Ectodermal cell (in vitro differentiated cells): ENCODE measurements around the gene SMYD3.
"Not testable (repeated sequence)": the region's sequence is repeated elsewhere in the genome, so short reads cannot be mapped to it uniquely, and the experiment has no call there.

Experiments
- H3K27ac ChIP-seq: 2 replicates; pipeline ENCODE4 v1.7.0; 2013; ENCODE audit warnings: mild to moderate bottlenecking, low read depth, low read length; ENCODE audit not compliant: insufficient read depth, poor library complexity, severe bottlenecking
- H3K27me3 ChIP-seq: 2 replicates; pipeline ENCODE4 v1.7.0; 2013; ENCODE audit warnings: mild to moderate bottlenecking, low read length; ENCODE audit not compliant: insufficient read depth, control insufficient read depth, poor library complexity, severe bottlenecking
- H3K36me3 ChIP-seq: one replicate; pipeline ENCODE4 v1.7.0; 2013; ENCODE audit warnings: low read length; ENCODE audit not compliant: control insufficient read depth, insufficient read depth
- H3K4me1 ChIP-seq: one replicate; pipeline ENCODE4 v1.7.0; 2013; ENCODE audit warnings: low read length; ENCODE audit not compliant: control insufficient read depth, insufficient read depth
- H3K4me3 ChIP-seq: 2 replicates; pipeline ENCODE4 v1.7.0; 2013; ENCODE audit warnings: low read depth, low read length, control low read depth; ENCODE audit not compliant: insufficient read depth
- H3K9me3 ChIP-seq: 2 replicates; pipeline ENCODE4 v1.7.0; 2013; ENCODE audit warnings: mild to moderate bottlenecking, low read length, moderate library complexity; ENCODE audit not compliant: control insufficient read depth
- WGBS, 2 experiments: methylation state at CpG; one replicate each; pipeline ENCODE4 v1.1.7; 2013; ENCODE audit warnings: missing lambda C conversion rate in 2 of 2; 5-methylcytosine and 5-hydroxymethylcytosine counted together

SMYD3 gene

GRCh38 chr1:246338098-246338497 is 169.0 kb downstream of the SMYD3 start:
- Histone ChIP-seq H3K27me3 (no peaks in the 10 kb centered on the region), H3K4me3 (no peak overlapping the region), H3K9me3 (no peaks in the 10 kb centered on the region), H3K27ac (no peak overlapping the region), H3K36me3 (no peaks in the 10 kb centered on the region), H3K4me1 (no peaks in the 10 kb centered on the region)
- WGBS, 2 experiments: 93 to 95% methylated on average over 4 of the region's 4 CpGs

GRCh38 chr1:246335151-246335550 is 171.9 kb downstream of the SMYD3 start:
- Histone ChIP-seq H3K9me3 (no peaks in the 10 kb centered on the region), H3K36me3 (no peaks in the 10 kb centered on the region), H3K27me3 (no peaks in the 10 kb centered on the region), H3K4me3 (no peak overlapping the region), H3K27ac (no peak overlapping the region), H3K4me1 (no peaks in the 10 kb centered on the region)
- 96 to 98% methylated on average over 5 of the region's 5 CpGs for WGBS, 2 experiments

DNA sequence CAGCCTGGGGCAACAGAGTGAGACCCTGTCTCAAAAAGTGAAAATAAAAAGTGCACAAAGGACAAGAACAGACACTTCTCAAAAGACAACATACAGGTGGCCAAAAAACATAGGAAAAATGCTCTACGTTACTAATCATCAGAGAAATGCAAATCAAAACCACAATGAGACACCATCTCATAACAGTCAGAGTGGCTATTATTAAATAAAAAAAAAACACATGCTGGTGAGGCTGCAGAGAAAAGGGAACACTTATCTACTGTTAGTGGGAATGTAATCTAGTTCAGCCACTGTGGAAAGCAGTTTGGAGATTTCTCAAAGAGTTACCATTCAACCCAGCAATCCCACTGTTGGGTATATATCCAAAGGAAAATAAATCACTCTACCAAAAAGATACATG is 173.2 kb downstream of the SMYD3 start:
- Histone ChIP-seq H3K9me3 (no peaks in the 10 kb centered on the region), H3K27me3 (no peaks in the 10 kb centered on the region), H3K36me3 (no peaks in the 10 kb centered on the region), H3K4me3 (no peak overlapping the region), H3K27ac (no peak overlapping the region), H3K4me1 (no peaks in the 10 kb centered on the region)
- 83 to 86% methylated on average over 1 of the region's 1 CpG for WGBS, 2 experiments

DNA sequence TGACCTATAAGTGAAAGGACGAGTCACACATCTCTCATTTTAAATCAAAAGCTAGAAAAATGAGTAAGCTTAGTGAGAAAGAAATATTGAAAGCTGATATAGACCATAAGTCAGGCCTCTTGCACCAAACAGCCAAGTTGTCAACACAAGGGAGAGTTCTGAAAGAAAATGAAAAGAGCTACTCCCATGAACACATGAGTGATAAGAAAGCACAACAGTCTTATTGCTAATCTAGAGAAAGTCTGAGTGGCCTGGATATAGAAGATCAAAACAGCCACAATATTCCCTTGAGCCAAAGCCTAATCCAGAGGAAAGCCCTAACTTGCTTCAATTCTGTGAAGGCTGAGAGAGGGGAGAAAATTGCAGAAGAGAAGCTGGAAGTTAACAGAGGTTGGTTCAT is 175.0 kb downstream of the SMYD3 start:
- H3K27ac ChIP-seq: no peak overlapping the region
- H3K9me3 ChIP-seq: no peaks in the 10 kb centered on the region
- WGBS, 2 experiments: 88% methylated on average over 1 of the region's 1 CpG; no CpG with 5 or more reads in 1 of the 2 experiments

DNA sequence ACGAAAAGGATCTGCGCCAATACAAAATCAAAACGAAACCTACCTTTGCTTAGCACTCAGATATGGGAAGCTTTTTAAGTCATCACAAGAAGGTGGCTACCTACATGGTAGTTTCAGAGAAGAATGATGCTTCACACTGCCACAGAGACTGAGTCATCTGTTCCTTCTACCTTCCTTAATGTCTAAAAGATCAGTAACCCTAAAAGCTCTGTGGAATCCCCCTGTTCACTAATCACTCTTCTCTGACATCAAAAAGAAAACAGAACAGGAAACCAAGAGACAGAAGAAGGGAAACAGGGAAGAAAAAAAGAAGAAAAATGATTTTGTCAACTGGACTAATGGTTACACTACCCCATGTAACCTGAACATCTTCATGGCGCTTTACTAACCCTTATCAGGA is 177.2 kb downstream of the SMYD3 start:
- no peak overlapping the region for H3K27ac ChIP-seq
- H3K9me3 ChIP-seq: no peaks in the 10 kb centered on the region
- H3K4me3 ChIP-seq: no peak overlapping the region
- no peaks in the 10 kb centered on the region for H3K4me1 ChIP-seq
- H3K27me3 ChIP-seq: no peaks in the 10 kb centered on the region
- WGBS, 2 experiments: 95 to 99% methylated on average over 3 to 4 of the region's 4 CpGs
- no peaks in the 10 kb centered on the region for H3K36me3 ChIP-seq

More for the DNA sequence above, 175.0 kb downstream of the SMYD3 start:
- Histone ChIP-seq H3K4me1 (no peaks in the 10 kb centered on the region), H3K4me3 (no peak overlapping the region), H3K36me3 (no peaks in the 10 kb centered on the region), H3K27me3 (no peaks in the 10 kb centered on the region)

GRCh38 chr1:246329292-246329691 is 177.8 kb downstream of the SMYD3 start:
- WGBS, 2 experiments: no CpG with 5 or more reads among the region's 1 CpG
- H3K4me3 ChIP-seq, H3K27ac ChIP-seq, H3K4me1 ChIP-seq, H3K27me3 ChIP-seq, H3K36me3 ChIP-seq, H3K9me3 ChIP-seq: not testable (repeated sequence)

DNA sequence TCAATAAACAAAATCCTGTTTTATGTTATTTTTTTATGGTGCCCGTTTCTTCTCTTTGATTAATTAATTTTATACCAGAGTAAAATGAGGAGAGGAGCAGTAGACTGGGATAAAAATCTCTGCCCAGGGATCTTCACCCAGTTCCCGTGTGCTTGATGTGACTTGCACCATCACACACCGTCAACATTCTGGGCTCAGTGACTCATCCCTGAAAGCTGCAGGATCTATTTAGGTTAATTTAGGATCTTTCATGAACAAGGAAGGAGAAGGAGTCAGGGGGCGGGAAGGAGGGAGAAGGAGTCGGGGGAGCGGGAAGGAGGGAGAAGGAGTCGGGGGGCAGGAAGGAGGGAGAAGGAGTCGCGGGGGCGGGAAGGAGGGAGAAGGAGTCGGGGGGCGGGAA is 182.4 kb downstream of the SMYD3 start:
- Histone ChIP-seq H3K36me3 (no peaks in the 10 kb centered on the region), H3K9me3 (no peaks in the 10 kb centered on the region), H3K27me3 (no peaks in the 10 kb centered on the region), H3K4me1 (no peaks in the 10 kb centered on the region), H3K4me3 (no peak overlapping the region), H3K27ac (no peak overlapping the region)
- 68 to 76% methylated on average over 2 to 7 of the region's 12 CpGs for WGBS, 2 experiments

- H3K9me3 ChIP-seq: not testable (repeated sequence)
Observed at GRCh38 chr1:246324033-246324432, 183.0 kb downstream of the SMYD3 start.

GRCh38 chr1:246320286-246320685 is 186.8 kb downstream of the SMYD3 start:
- no peak overlapping the region for H3K4me3 ChIP-seq
- 94 to 100% methylated on average over 2 to 3 of the region's 4 CpGs for WGBS, 2 experiments
- no peaks in the 10 kb centered on the region for H3K27me3 ChIP-seq
- H3K4me1 ChIP-seq: no peaks in the 10 kb centered on the region
- no peaks in the 10 kb centered on the region for H3K9me3 ChIP-seq
- no peak overlapping the region for H3K27ac ChIP-seq
- H3K36me3 ChIP-seq: no peaks in the 10 kb centered on the region

More at GRCh38 chr1:246324033-246324432, 183.0 kb downstream of the SMYD3 start:
- H3K4me1 ChIP-seq, H3K27ac ChIP-seq, H3K36me3 ChIP-seq, H3K4me3 ChIP-seq, H3K27me3 ChIP-seq: not testable (repeated sequence)
- 93 to 94% methylated on average over 15 to 17 of the region's 17 CpGs for WGBS, 2 experiments

- Histone ChIP-seq H3K36me3 (no peaks in the 10 kb centered on the region), H3K9me3 (no peaks in the 10 kb centered on the region), H3K4me1 (no peaks in the 10 kb centered on the region), H3K27ac (no peak overlapping the region), H3K4me3 (no peak overlapping the region), H3K27me3 (no peaks in the 10 kb centered on the region)
- 97 to 100% methylated on average over 3 to 5 of the region's 5 CpGs for WGBS, 2 experiments
Observed at GRCh38 chr1:246319083-246319714, 187.9 kb downstream of the SMYD3 start.

DNA sequence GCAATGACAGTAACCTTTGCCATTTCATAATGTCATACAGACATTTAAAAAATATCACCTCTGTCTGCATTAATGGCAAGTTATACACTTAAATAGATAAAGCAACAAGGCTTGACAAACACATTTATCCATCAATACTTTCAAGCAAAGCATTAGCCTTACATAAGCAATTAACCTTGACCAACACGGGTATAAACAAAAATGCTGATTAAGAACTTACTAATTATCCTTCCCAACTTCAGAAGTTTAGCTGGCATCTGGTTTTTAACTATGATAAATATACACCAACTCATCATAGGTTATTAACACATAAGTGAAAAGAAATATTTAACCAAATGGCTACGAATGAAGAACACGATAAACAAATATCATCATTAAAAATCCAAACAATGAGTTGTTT is 188.5 kb downstream of the SMYD3 start:
- 85 to 98% methylated on average over 1 to 3 of the region's 3 CpGs for WGBS, 2 experiments
- no peaks in the 10 kb centered on the region for H3K27me3 ChIP-seq
- H3K36me3 ChIP-seq: no peaks in the 10 kb centered on the region
- no peaks in the 10 kb centered on the region for H3K4me1 ChIP-seq
- no peak overlapping the region for H3K27ac ChIP-seq
- H3K4me3 ChIP-seq: no peak overlapping the region
- H3K9me3 ChIP-seq: no peaks in the 10 kb centered on the region
